ENCODE results near the gene SART3.

SART3 gene

GRCh38 chr12:108564724-108565123, 3.8 kb upstream of the SART3 start:
- TF ChIP-seq CTCF (IDR thresholded peaks at IDR 0.05; ENCODE audit: unreplicated experiment in 3 of 3), result no peak
- H3K9me3 Mint-ChIP-seq, result no peaks in the 10 kb centered on the region
- H3K27me3 Mint-ChIP-seq (ENCODE audit: low read depth), result no peaks in the 10 kb centered on the region
- peaks cover 36% of the 10 kb centered on the region for H3K36me3 Mint-ChIP-seq (ENCODE audit: low read depth)
- H3K4me3 Mint-ChIP-seq, result peak overlapping the region in 1 of 3 experiments; percentile 70
- no peak overlapping the region for H3K27ac Mint-ChIP-seq
- H3K4me1 Mint-ChIP-seq, result peaks cover 61% of the 10 kb centered on the region

GRCh38 chr12:108563804-108564151, 2.8 kb upstream of the SART3 start:
- H3K27ac Mint-ChIP-seq, result peak overlapping the region; percentile 93 to 99 (median 98)
- TF ChIP-seq CTCF (IDR thresholded peaks at IDR 0.05; ENCODE audit: unreplicated experiment in 3 of 3), result no peak
- peaks cover 60% of the 10 kb centered on the region for H3K4me1 Mint-ChIP-seq
- no peaks in the 10 kb centered on the region for H3K9me3 Mint-ChIP-seq
- H3K36me3 Mint-ChIP-seq (ENCODE audit: low read depth), result peaks cover 29% of the 10 kb centered on the region
- no peaks in the 10 kb centered on the region for H3K27me3 Mint-ChIP-seq (ENCODE audit: low read depth)
- H3K4me3 Mint-ChIP-seq, result peak overlapping the region; percentile 97 to 100 (median 100)

DNA sequence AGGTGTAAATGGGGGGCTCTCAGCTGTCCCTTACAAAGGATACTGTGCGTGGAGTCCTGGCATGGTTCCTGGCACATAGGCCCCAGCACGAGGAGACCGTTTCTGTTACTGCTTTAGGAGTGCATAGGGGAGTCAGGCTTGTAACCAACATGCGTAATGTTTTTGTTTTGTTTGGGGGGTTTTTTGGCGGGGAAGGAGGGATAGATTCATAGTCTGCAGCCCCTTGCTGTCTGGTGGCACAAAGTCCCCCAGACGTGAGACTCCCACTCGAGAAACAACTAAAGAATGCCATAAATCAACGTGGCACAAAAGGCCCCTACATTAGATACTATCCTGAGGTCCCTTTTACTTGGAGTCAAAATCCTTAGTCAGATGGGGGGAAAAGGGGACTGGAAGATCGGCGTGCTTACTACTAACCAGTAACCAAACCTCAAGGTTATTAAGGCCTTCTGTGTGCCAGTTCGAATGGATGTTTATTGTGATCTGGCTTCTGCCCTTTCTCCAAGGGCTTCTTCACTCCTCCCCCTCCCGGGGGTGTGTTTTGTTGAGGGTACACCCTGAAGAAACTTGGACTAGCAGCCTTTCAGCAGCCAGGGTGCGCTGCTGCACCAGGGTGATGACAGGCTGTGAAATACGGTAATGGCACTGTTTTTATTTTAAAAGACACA, 2.3 kb upstream of the SART3 start:
- H3K27me3 Mint-ChIP-seq (ENCODE audit: low read depth), result no peaks in the 10 kb centered on the region

DNA sequence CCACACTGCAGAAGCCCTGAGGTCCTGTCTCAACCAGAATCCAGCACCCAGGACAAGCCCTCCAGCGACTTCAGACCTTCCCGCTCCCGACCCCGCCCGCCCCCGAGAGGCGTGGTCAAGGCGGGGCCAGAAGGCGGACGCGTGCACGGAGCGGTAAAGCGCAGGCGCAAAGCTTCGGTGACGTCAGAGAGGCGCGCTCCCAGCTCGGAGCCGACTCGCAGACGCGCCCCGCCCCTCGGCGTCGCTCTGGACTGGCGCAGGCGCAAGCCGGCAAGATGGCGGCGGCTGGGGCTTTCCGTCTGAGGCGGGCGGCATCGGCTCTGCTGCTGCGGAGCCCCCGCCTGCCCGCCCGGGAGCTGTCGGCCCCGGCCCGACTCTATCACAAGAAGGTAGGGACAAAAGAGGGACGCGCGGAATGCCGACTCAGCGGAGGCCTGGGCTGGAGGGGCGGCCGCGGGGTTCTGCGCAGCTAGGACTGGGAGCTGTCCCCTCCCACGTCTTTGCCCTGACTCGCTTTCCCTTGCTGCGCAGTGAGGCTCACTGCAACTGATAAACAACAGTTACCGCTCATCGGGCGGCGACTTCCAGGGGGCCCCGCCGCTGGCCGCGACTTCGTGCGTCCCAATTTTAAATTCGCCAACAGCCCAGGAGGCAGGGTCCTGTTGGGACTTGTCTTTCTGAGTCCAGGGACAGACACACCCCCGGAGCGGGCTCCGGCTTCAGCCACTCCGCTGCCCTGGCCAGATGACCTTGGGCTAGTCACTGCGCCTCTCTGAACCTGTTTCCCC, 1.6 kb upstream of the SART3 start, which contains the start of gene ISCU:
Gene ISCU (plus strand): TSS at position 249 of the 788 bp plus-strand sequence. CDS start 27 bp downstream, at position 276.
- Mint-ChIP-seq H3K36me3 (ENCODE audit: low read depth) (peaks cover 26% of the 10 kb centered on the region), H3K27ac (peak within 1 kb of the TSS; percentile 98 to 99 (median 99)), H3K4me3 (peak within 1 kb of the TSS; percentile 97 to 100 (median 100)), H3K9me3 (no peaks in the 10 kb centered on the region), H3K27me3 (ENCODE audit: low read depth) (no peaks in the 10 kb centered on the region), H3K4me1 (peaks cover 54% of the 10 kb centered on the region)
- TF ChIP-seq CTCF (IDR thresholded peaks at IDR 0.05; ENCODE audit: unreplicated experiment in 3 of 3), result no peak

More for the DNA sequence above, 2.3 kb upstream of the SART3 start:
- Mint-ChIP-seq H3K9me3 (no peaks in the 10 kb centered on the region), H3K4me3 (peak overlapping the region; percentile 97 to 100 (median 100)), H3K4me1 (peaks cover 57% of the 10 kb centered on the region), H3K27ac (peak overlapping the region; percentile 93 to 99 (median 98)), H3K36me3 (ENCODE audit: low read depth) (peaks cover 27% of the 10 kb centered on the region)
- peak; percentile 84 to 87 (median 85) for TF ChIP-seq CTCF (IDR thresholded peaks at IDR 0.05; ENCODE audit: unreplicated experiment in 3 of 3)

GRCh38 chr12:108561852-108562347, 927 bp upstream of the SART3 start:
- no peaks in the 10 kb centered on the region for H3K9me3 Mint-ChIP-seq
- H3K4me1 Mint-ChIP-seq, result peaks cover 53% of the 10 kb centered on the region
- no peaks in the 10 kb centered on the region for H3K27me3 Mint-ChIP-seq (ENCODE audit: low read depth)
- H3K27ac Mint-ChIP-seq, result peak overlapping the region; percentile 98 to 99 (median 99)
- H3K36me3 Mint-ChIP-seq (ENCODE audit: low read depth), result peaks cover 24% of the 10 kb centered on the region
- H3K4me3 Mint-ChIP-seq, result peak overlapping the region; percentile 97 to 100 (median 100)
- no peak for TF ChIP-seq CTCF (IDR thresholded peaks at IDR 0.05; ENCODE audit: unreplicated experiment in 3 of 3)
